GDM1 (cell line): Measurements from ENCODE around the gene HPS1.

ENCODE experiments used
- DNase-seq: peaks from one replicate; lab custom pipeline; 2025; lab: John Stamatoyannopoulos, UW

The HPS1 gene

GRCh38 chr10:98446661-98447221 is at the start of gene HPS1:
Gene HPS1 (minus strand): TSS chr10:98446935. CDS start chr10:98443240, 3,695 bp downstream.
- DNase-seq, result peak; percentile 69

GRCh38 chr10:98492763-98493162 is 46.0 kb upstream of the HPS1 start:
- no peak for DNase-seq

GRCh38 chr10:98489561-98490481 is 43.1 kb upstream of the HPS1 start:
- no peak for DNase-seq

DNA sequence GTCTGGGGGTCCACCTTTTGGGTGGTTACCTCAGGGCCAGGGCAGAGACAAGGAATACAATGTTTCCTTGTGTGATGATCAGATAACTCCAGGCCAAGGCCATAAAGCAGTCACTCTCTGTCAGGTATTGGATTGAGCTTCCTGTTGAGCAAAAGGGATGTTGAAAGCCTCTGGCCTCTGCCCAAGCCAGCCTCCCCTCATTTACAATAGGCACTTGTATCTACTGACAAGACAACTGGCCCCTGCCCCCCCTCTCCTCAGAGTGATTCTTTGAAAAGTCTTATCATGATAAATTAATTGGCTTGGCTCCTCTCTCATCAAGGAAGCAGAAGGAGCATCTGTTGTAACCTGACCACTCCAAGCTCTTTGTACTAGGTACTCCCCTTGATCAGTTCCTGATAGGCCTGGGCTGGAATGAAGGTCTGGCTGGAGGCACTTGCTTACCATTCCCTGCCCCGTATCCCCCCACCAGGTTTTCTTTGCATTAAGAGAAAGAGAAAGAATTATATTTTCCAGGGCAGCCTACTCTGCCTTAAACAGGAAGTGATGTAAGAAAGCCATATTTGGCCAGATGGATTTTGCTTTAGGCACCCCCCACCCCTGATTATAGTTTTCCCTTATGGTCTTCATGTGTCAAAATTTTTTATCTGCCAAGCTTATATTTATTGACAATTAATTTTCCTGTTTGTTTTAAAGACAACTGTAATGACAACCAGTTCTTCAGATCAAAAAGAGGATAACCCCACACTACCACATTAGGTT is 42.1 kb upstream of the HPS1 start:
- no peak for DNase-seq

DNA sequence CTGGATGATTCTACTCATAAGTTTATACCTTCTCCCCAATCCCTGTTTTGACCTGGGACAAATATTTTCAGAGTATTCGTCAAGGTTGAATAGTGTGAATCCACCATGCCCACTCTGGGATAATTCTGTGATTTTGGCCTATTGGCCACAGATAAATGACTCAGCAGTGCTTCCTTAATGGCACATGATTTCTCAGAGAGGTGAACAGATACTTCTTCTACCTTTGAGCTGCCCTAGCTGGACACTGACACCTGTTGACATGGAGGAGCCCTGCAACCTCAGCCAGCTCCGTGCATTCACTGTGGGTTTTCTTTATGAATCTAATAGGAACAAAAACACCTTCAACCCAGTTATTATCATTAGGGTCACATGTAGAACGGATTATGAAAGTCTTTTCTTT is 40.9 kb upstream of the HPS1 start:
- DNase-seq, result no peak

- no peak for DNase-seq
Observed at GRCh38 chr10:98486421-98486820, 39.7 kb upstream of the HPS1 start.

DNA sequence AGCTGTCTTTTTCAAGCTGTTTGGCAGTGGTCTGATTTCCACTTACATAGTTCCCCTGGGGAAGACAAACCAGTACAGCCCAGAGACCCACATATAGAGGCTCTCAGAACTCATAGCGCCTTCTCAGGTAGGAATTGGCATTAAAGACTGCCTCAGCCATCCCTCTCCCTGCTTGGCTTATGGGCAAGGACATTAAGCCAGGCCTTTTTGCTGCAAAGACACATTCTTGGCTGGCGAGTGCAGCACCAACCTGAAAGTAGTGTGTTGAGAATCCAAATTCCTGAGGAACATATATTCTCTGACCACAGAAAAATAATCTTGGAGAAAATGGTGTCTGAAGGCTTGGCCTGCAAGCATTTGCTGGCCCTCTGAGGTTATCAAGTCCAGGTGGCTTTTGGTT is 39.2 kb upstream of the HPS1 start:
- DNase-seq, result no peak

- DNase-seq, result no peak
Observed at GRCh38 chr10:98483658-98484057, 36.9 kb upstream of the HPS1 start.

GRCh38 chr10:98482096-98482495 is 35.4 kb upstream of the HPS1 start:
- no peak for DNase-seq

GRCh38 chr10:98481404-98481945 is 34.7 kb upstream of the HPS1 start:
- DNase-seq, result no peak

DNA sequence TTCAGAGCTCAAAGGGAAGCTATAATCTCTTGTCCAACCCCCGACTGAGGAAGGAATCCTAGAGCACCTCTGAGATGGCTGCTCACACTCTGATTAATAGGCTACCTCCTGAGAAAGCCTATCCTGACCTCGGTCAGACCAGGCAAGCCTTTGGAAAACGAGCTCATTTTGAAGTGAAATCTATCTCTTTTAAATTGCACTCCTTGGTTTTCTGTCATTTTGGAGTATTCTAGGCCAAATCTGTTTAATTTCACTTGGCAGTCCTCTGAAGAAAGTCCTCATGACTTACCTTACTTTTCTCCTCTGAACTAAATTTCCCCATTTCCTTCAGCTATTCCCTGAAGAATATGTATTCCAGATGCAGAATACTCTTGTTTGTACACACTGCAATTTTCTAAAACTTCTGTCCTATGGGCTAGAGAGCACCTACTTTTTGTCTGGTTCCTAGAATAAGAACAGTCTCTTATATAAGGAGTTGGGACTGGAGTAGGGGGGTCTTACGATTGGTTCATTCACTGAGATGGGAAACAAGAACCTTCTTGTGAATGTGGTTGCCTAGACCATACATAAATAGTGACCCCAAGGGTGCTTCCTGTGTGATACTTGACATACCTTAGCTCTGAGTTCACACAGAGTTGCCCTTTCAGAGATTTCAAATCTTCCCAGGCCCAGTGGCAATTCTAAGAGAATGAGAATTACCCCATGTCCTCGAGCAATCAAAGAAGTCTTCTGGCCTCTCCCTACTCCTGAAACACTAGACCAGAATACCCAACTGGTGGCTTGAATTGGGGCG is 31.9 kb upstream of the HPS1 start:
- no peak for DNase-seq

- no peak for DNase-seq
Observed at GRCh38 chr10:98477861-98478260, 31.1 kb upstream of the HPS1 start.

DNA sequence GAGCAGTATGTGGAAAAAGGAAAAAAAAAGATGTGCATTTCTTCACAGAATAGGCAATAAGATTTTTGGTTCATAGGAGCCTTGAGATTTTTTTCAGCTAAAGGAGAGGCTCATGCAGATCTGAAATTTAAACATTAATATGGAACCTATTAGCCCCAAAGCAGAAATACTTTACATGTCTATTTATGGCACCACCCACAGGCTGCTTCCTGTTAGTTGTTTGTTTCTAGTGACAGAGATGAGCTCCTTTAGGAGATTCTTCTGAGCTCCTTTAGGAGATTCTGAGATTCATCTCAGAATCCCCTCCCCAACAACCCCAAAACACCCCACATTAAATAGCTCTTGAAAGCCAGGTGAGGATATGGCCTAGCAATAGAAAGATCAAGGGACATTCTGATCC is 27.9 kb upstream of the HPS1 start:
- no peak for DNase-seq

GRCh38 chr10:98472196-98472595 is 25.5 kb upstream of the HPS1 start:
- DNase-seq, result no peak

GRCh38 chr10:98470850-98471249 is 24.1 kb upstream of the HPS1 start:
- no peak for DNase-seq

GRCh38 chr10:98469001-98469931 is 22.5 kb upstream of the HPS1 start:
- no peak for DNase-seq

DNA sequence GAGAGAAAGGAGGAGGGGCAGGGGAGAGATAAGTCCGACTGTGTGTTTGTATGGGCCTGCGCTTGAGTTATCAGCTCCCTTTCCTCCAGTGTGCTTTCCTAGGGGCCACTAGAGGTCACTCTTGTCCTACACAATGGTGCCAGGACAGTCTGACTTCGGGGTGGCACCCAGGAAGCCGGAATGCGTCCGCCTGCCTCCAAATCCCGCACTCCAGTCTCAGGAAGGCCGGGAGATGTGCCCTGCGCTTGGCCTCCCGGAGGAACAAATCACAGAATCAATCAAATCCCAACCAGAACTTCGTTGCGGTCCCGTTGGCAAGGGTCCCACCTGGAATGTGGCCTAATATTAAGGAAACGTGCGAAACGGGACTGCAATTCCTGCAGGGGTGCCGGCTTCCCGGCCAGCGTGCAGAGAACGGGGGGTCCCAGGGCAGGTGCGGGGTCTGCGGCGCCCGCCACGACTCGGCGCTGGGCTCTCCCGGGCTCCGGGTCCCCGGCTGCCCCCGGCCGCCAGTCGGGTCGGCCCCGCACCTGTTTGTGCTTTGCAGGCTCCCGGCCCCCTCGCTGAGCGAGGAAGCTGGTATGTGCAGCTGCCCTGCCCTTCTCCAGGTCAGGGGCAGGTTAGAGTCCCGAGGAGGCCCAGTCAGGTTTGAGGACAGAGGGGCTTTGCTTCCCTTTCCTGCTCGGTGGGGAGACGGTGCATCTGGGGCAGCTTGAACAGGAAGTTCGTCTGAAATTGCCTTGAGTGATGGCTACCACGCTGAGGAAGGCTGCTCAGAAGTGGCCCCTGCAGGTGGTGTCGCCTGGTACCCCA is 21.0 kb upstream of the HPS1 start:
- DNase-seq, result peak; percentile 23

DNA sequence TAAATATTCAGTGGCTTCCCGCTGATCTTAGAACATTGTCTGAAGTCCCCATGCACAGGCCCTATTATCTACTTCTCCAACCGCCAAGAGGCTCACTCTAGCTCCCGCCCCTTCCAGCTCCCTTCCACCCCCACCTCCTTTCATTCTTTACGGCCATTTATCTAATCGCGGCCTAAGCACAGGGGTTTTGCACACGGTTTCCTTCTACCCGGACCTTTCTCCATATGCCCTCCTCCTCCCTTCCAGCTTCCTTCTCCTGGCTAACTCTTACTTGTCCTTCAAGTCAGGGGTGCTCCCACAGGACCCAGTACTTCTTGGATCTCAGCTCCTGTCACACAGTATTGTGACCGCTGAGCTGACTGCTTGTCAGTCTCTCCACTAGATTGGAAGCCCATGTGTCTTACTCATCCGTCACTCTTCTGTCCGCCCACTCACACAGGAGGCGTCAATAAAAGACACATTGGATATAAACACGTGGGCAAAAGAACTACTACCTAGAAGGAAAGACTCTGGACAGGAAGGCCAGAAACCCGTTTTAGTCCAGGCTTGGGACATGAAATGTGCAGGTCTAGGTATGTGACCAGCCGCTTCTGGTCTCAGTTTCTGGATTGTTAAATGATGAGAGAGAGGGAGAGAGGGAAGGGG is 20.2 kb upstream of the HPS1 start:
- DNase-seq, result no peak

DNA sequence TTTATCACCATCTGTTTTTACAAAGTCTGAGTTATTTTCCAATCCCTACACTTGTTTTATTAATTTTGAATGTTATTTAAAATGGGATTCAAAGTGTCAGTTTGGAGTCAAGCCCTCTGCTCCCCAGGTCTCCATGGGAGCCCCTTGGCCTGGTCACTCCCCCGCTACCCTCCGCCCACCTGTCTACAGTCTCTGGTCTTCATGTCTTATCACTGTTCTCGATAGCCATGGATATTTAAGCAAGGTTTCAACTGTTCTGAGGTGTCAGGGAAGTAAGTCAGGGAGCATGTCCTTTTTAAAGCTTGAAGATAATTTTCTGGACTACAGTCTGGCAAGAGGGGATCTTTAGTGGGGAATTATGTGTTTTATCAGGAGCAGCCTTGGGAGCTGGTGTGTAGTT is 19.1 kb upstream of the HPS1 start:
- no peak for DNase-seq
